PC-9 (cell line): ENCODE data around the gene PLEKHM1.
"Not testable (repeated sequence)": the region's sequence is repeated elsewhere in the genome, so short reads cannot be mapped to it uniquely, and the experiment has no call there.

Source experiments
- EZH2 ChIP-seq: fragments of 200-600 bp; sonication (generic); IDR thresholded peaks from 2 replicates; pipeline ENCODE4 v1.8.0; 2017; ENCODE audit warnings: antibody characterized with exemption, low read depth
- TF ChIP-seq, protein P1 (sequence below): fragments of 200-600 bp; sonication (generic); conservative IDR thresholded peaks from 2 replicates; pipeline ENCODE4 v1.6.1; 2017; ENCODE audit warnings: mixed run types, antibody characterized with exemption, mild to moderate bottlenecking, moderate library complexity

DNA sequence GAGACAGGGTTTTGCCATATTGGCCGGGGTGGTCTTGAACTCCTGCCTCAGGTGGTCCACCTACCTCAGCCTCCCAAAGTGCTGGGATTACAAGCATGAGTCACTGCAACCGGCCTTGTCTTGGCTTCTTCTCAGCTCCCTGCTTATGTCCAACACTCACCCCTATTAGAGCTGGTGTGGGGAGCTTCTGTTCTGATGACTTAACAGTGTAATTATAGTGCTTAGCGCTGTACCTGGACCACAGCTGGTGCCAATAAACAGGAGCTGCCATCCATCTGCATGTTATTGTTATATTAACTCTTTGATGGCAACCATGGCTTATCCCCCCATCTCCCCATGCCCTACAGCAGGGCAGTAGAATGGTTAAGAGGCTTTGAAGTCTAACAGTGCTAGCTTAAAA is 15.6 kb upstream of the PLEKHM1 start:
- TF ChIP-seq, protein P1, sequence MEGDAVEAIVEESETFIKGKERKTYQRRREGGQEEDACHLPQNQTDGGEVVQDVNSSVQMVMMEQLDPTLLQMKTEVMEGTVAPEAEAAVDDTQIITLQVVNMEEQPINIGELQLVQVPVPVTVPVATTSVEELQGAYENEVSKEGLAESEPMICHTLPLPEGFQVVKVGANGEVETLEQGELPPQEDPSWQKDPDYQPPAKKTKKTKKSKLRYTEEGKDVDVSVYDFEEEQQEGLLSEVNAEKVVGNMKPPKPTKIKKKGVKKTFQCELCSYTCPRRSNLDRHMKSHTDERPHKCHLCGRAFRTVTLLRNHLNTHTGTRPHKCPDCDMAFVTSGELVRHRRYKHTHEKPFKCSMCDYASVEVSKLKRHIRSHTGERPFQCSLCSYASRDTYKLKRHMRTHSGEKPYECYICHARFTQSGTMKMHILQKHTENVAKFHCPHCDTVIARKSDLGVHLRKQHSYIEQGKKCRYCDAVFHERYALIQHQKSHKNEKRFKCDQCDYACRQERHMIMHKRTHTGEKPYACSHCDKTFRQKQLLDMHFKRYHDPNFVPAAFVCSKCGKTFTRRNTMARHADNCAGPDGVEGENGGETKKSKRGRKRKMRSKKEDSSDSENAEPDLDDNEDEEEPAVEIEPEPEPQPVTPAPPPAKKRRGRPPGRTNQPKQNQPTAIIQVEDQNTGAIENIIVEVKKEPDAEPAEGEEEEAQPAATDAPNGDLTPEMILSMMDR, result not testable (repeated sequence)
- not testable (repeated sequence) for TF ChIP-seq EZH2
